ENCODE results near the gene CLECL1.

DNA sequence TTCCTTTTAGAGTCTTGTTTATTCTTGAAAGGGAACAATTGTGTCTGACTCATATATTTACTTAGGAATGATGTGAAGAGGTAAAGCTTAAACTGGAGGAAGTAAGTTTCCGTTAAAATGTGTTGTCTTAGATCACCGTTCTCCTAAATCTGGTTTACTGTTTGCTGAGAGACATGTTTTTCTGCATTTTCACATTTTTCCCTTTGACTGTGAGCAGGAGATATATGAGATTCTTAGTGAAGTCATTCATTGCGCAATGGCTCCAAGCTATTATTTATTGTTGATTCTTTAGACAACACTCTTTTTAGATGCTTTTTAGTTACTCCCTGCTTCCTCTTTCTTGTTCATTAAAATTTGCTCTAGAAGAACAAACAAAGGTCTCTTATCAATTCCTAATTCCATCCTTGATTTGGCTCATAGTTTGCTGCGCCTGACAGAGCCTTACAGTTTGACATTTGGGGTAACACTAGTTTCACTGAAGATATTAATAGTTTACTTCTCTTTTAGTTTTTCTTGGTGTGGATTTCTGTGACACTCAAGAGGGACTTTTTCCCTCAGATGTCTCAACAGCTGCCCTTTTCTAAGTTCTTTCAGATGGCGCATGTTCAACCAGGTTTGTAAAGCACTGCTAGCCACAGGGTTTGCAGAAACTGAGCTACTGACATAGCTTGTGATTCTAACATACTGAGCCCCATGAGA is 11.4 kb downstream of the CLECL1 start:
- TF ChIP-seq, protein P1, sequence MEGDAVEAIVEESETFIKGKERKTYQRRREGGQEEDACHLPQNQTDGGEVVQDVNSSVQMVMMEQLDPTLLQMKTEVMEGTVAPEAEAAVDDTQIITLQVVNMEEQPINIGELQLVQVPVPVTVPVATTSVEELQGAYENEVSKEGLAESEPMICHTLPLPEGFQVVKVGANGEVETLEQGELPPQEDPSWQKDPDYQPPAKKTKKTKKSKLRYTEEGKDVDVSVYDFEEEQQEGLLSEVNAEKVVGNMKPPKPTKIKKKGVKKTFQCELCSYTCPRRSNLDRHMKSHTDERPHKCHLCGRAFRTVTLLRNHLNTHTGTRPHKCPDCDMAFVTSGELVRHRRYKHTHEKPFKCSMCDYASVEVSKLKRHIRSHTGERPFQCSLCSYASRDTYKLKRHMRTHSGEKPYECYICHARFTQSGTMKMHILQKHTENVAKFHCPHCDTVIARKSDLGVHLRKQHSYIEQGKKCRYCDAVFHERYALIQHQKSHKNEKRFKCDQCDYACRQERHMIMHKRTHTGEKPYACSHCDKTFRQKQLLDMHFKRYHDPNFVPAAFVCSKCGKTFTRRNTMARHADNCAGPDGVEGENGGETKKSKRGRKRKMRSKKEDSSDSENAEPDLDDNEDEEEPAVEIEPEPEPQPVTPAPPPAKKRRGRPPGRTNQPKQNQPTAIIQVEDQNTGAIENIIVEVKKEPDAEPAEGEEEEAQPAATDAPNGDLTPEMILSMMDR (conservative IDR thresholded peaks at IDR 0.05; ENCODE audit: low read length), result no peak
- TF ChIP-seq EZH2phosphoT487 (IDR thresholded peaks at IDR 0.05; ENCODE audit: borderline replicate concordance, low read depth, low read length), result no peak
